Measurements from ENCODE around the gene SYCN.
"Not testable (repeated sequence)": the region's sequence is repeated elsewhere in the genome, so short reads cannot be mapped to it uniquely, and the experiment has no call there.

Gene SYCN

DNA sequence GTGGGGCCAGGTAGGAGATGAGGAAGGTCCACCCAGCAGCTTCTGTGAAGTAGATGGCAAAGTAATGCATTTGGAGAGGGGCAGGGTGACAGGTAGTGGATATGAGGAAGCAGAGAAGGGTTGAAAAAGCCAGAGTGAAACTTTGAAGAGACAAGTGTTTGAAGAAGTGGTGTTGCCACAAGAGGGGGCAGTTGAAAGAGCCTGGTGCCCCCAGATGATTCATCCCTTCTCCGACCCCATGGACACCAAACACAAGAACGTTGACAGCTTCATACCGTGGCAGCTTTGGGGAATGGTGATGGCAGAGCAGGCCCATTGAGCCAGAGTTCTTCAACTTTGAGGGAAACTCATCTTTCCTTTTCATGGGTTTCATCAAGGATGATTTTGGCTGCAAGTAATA is 20.8 kb upstream of the SYCN start:
- DNase-seq (ENCODE audit: low read depth): no peak

DNA sequence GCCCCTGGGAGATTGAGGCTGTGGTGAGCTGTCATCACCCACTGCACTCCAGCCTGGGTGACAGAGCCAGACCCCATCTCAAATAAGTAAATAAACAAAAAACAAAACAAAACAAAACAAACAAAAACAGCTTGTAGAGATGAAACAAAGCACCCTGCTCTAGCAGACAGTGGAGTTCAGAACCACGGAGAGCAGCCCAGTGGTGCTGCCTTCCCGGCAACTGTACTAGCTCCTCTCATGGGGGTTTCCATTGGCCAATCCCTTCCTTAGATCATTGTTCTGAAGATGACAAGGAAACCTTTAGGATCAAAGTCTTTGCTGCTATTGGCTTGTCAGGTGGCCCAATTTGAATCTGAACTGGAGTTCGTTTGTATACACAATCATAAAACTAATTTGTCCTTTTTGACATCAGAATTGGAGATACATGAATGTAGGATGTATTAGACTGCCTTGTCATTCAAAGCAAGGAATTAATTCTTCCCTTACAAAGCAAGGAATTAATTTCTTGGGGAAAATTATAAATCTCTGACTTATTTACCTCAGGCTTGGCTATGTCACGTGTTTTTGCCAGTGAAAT is 19.7 kb upstream of the SYCN start:
- DNase-seq (ENCODE audit: low read depth): no peak

DNA sequence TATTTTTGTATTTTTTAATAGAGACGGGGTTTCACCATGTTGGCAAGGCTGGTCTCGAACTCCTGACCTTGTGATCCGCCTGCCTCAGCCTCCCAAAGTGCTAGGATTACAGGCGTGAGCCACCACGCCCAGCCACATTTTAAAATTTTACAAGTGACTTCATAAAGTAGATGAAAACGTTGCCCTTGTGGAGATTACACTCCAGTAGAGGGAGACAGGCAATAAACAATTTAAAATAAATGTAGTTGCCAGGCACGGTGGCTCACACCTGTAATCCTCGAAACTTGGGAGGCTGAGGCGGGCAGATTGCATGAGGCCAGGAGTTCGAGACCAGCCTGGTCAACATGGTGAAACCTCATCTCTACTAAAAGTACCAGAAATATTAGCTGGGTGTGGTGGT is 15.0 kb upstream of the SYCN start:
- not testable (repeated sequence) for DNase-seq (ENCODE audit: low read depth)

DNA sequence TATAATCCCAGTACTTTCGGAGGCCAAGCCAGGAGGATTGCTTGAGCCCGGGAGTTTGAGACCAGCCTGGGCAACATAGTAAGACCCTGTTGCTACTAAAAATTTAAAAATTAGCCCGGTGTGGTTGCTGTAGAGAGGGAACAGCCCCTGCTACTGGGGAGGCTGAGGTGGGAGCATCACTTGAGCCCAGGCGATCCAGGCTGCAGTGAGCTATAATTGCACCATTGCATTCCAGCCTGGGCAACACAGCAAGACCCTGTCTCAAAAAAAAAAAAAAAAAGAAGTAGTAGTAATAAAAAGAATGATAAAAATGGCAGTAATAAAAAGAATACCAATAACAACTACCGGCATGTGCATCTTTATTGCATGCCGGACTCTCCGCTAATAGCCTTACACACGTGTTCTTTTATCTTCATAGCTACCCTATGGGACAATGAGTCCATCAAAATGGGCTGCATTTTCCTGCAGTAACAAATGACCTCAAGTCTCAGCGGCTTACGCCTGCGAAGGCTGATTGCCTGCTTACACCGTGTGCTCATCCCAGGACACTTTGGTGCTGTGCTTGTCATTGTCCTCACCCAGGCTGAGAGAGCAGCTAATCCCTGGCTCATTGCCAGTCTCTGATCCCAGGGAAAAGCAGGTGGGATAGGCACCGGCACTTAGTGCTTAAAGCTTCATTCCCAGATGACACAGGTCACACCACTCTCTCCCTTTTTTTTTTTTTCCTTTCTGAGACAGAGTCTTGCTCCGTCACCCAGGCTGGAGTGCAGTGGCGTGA is 14.4 kb upstream of the SYCN start:
- DNase-seq (ENCODE audit: low read depth): no peak

DNA sequence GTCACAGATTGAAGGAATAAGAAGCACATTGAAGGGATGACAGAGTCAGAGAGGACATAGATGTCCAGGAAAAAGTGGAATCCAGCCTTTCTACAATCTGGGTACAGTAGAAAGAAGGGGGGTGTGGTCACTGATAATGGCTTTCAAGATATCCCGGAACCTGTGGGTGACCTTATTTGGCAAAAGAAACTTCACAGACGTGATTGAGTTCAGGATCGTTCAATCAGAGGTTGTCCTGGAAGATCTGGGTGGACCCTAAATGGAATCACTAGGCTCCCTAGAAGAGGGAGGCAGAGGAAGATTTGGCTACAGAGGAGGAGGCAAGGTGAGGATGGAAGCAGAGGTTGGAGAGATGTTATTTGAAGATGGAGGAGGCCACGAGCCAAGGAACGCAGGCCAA is 13.0 kb upstream of the SYCN start:
- no peak for DNase-seq (ENCODE audit: low read depth)

DNA sequence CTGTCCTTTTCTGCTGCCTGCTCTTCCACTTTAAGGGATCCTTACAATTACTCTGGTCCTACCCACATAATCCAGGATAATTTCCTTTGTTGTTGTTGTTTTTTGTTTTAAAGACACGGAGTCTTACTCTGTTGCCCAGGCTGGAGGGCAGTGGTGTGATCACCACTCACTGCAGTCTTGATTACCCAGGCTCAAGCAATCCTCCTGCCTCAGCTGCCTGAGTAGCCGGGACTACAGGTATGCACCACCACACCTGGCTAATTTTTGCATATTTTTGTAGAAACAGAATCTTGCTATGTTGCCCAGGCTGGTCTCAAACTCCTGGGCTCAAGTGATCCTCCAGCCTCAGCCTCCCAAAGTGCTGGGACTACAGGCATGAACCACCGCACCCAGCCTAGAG is 11.3 kb upstream of the SYCN start:
- DNase-seq (ENCODE audit: low read depth): not testable (repeated sequence)

DNA sequence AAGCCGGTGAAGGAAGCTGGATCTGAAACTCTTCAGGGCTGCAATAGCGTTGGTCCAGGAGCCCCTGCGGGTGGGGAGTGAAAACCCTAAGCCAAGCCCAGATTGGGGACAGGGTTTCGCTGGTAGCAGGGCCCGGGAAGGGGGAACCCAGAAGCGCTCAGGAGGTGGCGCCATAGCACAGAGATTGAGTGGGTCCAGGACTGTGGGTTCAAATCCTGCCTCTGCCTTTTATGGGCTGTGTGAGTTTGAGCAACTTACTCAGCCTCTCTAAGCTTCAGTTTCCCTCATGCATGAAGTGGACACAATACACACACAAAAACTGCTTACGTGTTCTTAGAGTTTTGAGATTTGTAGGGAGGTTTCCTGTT is 8.3 kb upstream of the SYCN start:
- peak; percentile 42 for DNase-seq (ENCODE audit: low read depth)

DNA sequence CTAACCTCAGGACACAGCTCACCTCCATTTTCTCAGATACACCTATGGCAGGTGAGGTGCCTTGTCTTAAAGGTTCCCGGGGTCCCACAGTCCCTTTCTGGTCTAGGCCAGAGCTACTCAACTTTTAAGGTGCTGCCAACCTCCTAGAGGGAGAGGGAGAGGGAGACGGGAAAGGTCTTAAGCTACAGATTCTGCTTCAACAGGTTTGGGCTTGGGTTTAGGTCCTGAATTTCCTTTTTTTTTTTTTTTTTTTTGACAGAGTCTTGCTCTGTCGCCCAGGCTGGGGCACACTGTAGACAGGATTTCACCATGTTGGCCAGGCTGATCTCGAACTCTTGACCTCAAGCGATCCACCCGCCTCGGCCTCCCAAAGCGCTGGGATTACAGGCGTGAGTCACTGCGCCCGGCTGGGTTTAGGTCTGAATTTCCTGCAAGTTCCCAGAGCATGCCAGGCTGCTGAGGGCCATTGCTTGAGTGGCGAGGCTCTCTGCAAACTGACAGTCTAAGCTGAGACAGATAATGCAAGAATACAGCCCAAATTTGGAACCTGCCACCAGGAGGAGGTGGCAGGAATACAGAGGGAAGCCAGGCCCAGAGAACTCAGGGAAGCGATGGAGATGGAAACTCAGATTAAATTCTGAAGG is 7.8 kb upstream of the SYCN start:
- DNase-seq (ENCODE audit: low read depth): no peak

DNA sequence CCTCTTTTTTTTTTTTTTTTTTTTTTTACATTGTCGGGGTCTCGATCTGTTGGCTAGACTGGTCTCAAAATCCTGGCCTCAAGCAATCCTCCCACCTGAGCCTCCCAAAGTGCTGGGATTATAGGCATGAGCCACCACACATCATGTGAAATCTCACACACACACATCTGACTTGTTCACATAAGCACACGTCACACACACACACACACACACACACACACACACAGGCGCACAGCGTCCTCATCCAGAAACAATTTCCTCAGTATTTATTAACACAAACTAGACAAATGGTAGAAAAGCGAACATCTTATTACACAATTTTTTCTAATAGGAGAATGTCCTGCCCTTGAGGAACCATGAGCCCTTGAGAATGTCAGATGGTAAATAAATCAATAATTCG is 5.1 kb upstream of the SYCN start:
- DNase-seq (ENCODE audit: low read depth): no peak

DNA sequence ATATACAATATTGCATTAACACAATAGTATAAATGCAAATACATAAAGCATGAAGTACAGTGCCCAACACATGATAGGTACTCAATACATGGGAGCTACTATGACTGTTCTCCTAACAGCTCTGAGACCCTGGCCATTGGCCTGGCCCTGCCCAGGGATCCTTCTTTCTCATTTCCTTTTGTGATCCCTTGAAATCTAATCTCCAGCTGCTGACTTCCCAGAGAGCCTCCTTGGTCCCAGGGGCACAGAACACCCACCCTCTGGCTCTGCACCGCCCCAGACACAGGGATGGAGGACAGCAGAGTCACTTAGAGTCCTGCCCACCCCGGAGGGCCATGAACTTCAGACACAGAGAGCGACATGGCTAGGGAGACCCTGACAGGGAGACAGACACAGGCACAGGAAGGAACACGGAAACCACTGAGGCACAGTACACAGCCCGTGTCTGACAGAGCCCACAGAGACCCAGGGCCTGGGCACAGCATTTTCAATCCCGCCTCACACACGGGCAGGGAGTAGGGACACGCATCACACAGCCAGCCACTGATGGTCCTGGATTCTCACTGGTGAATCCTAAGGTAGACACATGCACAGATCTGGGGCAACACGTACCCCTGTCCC is 4.2 kb upstream of the SYCN start:
- DNase-seq (ENCODE audit: low read depth): no peak

DNA sequence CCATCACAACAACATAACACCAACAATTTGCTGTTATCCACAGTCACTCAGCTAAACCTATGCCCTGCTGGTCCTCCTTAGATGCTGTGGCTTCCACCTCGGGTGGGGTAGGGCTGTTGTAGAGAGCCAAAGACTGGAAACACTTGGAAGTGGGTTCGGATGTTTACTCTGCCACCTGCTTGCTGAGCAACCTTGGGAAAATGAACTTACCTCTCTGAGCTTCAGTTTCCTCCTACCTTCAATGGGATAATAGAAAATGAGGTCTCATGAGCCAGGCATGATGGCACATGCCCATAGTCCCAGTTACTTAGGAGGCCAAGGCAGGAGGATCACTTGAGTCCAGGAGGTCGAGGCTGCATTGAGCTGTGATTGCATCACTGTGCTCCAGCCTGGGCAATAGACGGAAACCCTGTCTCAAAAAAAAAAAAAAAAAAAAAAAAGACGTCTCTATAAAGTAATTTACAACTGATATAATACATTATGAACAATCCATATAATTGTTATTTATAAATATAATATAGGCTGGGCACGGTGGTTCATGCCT is 3.3 kb upstream of the SYCN start:
- DNase-seq (ENCODE audit: low read depth): no peak

DNA sequence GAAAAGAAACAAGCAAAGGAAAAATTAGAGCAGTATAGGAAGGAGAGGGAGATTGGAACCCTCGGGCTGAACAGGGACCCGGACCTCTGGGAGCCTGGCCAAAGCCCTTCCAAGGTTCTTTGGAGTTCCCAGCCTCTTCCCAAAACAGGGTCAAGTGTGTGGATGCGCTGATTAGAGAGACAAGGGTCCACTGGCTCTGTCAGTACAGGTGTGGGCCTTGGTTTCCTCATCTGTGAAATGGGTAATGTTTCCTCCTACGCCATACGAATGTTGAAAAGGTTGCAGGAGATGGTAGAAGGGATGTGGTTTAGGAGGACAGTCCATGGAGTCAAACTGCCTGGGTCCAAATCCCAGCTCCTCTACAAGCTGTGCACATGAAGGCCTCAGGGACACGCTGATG is 2.1 kb upstream of the SYCN start:
- DNase-seq (ENCODE audit: low read depth): no peak

DNA sequence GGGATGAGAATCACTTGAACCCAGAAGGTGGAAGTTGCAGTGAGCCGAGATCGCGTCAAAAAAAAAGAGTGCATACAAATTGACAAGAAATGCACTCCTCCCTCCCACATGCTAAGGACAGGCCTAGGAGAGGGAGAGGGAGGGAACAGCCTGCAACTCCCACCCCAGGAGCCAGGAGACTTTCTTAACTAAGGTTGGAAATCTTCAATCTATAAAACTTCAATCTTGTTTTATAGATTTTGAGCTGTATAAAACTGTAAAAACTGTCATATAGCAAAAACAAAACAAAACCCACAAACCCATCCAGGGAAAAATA is 1.3 kb upstream of the SYCN start:
- no peak for DNase-seq (ENCODE audit: low read depth)

DNA sequence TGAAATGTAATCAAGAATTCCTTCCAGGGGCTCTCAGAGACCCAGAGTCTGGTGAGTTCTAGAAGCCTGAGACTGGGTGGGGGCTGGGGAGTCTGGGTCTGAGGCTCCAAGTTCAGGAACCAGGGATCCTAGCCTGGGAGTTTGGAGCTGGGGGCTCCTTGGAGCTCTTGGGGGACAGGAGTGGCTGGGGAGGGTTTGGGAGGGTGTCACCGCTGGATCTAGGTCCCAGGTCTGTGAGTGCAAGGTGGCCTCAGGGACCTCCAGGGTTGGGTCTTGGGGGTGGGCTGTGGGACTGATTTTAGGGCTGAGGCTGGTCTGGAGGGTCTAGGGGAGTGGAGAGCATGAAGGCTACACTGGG is 1.1 kb downstream of the SYCN start:
- no peak for DNase-seq (ENCODE audit: low read depth)

DNA sequence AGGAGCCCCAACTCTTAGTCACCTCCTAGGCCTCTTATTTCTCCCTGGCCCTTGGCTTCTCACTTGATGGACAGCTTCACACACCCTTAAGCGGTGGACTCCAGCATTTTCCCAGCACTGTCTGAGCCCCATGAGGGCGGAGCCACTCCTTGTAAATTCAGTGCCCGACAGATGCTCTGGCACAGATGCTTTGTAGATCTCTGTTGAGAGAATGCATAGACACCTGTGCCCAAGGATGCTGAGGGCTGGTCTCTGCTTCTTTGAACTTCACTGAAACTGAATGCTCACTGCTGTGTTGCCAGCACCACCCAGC is 3.3 kb downstream of the SYCN start:
- no peak for DNase-seq (ENCODE audit: low read depth)

DNA sequence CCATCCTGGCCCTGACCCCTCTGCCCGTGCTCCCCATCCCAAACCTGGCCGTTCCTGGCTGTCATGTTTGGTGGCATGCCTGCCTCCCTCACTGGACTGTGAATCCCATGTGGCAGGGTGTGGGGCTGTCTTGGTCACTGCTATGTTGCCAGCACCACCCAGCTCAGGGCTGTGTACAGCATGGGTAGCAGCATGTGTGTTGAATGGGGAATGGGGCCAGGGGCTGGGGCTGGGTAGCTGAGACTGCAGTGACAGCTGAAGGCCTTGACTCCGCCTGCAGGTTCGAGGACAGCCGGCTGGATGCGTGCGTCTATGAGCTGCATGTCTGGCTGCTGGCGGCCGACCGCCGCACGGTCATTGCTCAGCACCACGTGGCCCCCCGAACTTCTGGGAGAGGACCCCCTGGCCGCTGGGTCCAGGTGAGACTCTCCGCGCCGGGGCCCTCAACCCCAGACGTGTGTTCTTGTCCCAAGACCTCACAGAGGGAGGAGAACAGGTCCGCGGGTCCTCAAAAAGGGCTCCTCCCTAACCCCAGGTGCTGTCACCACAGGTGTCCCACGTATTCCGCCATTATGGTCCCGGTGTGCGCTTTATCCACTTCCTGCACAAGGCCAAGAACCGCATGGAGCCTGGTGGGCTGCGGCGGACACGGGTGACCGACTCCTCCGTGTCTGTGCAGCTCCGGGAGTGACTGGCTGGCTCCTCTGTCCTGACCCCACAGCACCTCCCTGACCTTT is 3.8 kb downstream of the SYCN start:
- DNase-seq (ENCODE audit: low read depth): no peak

DNA sequence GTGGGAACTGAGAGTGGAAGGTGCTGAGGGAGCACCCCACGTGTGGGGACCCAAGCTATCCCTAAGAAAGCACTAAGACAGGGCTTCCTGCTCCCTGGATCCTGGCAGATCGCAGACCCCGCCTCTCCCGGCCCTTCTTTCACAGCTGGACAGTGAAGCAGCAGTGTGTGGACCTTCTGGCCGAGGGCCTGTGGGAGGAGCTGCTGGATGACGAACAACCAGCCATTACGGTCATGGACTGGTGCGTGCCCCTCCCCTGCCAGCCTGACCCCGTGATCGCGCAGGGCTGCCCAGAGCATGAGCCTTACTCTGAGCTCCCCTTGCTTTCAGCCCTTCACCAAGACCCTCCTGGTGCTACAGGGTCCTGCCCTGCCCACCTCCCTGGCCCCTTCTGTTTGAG is 5.0 kb downstream of the SYCN start:
- no peak for DNase-seq (ENCODE audit: low read depth)

DNA sequence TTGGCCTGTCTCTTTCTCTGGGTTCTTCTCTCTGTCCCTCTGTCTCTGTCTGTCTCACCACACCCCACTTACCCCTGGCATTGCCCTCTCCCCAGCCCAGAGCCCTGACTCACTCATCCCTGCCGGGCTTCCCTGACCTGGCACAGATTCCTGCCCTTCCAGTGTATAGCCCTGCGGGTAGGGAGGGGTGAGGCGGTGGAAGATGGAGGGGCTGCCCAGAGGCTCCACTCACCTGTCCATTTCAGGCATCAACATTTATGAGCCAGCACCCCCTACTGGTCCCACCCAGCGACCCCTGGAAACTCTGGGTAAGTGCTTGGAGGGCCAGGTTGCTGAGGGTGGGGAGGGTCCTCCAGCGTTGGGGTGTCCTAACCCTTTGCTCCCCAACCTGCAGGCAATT is 6.3 kb downstream of the SYCN start:
- DNase-seq (ENCODE audit: low read depth): no peak

DNA sequence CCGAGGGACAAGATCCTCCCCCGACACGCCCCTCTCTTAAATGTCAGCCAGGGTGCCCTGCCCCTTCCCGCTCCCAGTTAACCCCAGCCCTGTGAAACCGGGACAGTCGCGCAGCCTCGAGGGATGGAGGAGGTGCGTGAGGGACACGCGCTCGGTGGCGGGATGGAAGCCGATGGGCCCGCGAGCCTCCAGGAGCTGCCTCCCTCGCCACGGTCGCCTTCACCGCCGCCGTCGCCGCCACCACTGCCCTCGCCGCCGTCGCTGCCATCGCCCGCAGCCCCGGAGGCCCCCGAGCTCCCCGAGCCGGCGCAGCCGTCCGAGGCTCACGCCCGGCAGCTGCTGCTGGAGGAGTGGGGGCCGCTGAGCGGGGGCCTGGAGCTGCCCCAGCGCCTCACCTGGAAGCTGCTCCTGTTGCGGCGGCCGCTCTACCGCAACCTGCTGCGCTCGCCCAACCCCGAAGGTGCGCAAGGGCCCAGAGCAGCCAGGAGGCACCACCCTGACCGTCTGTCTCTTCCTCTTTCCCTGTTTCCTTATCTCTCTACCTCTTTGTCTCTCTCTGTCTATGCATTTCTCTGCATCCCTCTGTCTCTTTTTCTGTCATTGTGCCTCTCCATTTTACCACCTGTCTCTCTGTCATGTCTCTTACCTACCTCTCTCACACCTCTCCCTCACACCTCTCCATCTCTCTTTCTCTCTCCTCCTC is 7.1 kb downstream of the SYCN start, which contains the start of gene NCCRP1:
Gene NCCRP1 (plus strand): TSS at position 105 of the 703 bp plus-strand sequence. CDS start 19 bp downstream, at position 124.
- DNase-seq (ENCODE audit: low read depth): peak; percentile 1

DNA sequence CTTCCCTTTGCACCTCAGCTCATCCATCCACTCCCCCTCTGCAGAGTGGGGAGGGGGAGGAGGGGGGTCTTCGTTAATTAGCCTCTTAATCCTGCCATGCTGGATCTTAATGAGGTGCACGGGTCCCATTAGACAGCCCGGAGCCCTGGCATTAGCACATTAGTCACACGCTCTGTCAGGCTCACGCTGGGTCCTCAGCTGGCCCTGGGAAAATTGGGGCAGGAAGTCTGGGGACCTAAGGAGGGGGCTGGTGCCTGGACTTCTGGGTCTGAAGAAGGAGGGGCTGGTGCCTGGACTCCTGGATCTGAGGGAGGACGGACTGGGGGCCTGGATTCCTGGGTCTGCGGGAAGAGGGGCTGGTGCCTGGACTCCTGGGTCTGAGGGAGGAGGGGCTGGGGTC is 7.7 kb downstream of the SYCN start:
- DNase-seq (ENCODE audit: low read depth): no peak

DNA sequence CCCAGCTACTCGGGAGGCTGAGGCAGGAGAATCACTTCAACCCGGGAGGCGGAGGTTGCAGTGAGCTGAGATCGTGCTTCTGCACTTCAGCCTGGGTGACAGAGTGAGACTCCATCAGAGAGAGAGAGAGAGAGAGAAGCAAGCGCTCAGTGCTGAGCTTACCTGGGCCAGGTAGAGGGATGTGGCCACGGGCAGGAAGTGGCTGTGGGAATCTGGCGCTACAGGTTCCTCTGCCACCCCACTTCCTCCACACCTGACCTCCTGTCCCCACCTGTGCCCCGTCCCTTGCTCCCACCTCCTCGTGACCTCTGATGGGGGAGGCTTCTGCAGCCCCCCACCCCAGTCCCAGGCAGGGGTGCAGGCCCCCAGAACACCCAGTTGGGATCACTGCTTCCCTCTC is 8.3 kb downstream of the SYCN start:
- DNase-seq (ENCODE audit: low read depth): no peak

Measured in activated T-cell treated with anti-CD3 and anti-CD28 coated beads for 24 hours (primary cell).